Measurements from ENCODE around the gene EID2.

- TF ChIP-seq CTCF (IDR thresholded peaks at IDR 0.05 in 8 of 11, conservative IDR thresholded peaks at IDR 0.05 in 3 of 11) (peak in 4 of 11 experiments; percentile 13 to 53 (median 17)), POLR2A (IDR thresholded peaks at IDR 0.05) (no peak), POLR2AphosphoS5 (IDR thresholded peaks at IDR 0.05) (no peak)
These were observed 6.9 kb downstream of the EID2 start for GRCh38 chr19:39533003-39533512.

Measured in spleen (tissue), 7 donors.